ENCODE data around the gene CCDC3.

CCDC3 gene

DNA sequence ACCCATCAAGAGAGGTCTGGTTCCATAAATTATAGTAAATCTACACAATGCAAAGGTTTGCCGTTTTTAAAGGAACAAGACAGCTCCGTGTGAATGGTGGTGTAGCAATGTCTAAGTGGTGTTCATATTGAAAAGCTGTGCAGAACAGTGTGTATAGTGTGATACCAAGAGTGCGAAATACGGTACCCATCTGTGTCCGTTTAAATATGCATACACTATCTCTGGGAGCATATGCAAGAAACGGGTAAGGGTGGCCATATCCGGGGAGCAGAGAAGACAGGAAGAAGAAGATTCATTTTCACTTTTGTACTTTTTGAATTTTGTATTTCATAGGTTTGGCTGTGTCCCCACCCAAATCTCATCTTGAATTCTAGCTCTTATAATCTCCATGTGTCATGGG lies 102.0 kb downstream of the CCDC3 start:
- Histone ChIP-seq H3K9ac (ENCODE audit: low read depth, low read length) (no peak overlapping the region), H3K27ac (ENCODE audit: low read length) (no peak overlapping the region), H3K36me3 (ENCODE audit: insufficient read depth, low read depth, low read length) (no peaks in the 10 kb centered on the region)

DNA sequence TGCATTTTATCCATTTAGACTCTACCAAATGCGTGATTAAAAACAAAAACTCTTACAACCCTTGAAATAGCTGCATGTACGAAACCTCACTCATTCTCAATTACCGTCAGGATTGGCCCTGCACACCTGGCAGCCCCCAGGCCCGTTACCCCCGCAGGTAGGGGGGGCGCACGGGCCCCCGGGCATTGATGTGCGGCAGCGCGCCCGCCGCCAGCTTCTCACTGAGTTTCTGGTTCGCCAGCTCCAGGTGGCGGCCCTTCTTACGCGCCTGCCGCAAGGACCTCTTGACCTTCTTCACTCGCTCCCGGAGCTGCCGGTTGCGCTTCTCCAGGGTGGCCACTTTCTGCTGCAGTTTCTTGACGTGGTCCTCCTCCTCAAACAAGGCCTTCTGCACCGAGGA lies 103.2 kb downstream of the CCDC3 start:
- Histone ChIP-seq H3K4me1 (ENCODE audit: insufficient read depth, low read length) (no peaks in the 10 kb centered on the region; the same call in 1 of the 2 replicates), H3K4me3 (ENCODE audit: low read length) (no peak overlapping the region), H3K36me3 (ENCODE audit: insufficient read depth, low read depth, low read length) (no peaks in the 10 kb centered on the region), H3K9me3 (ENCODE audit: insufficient read depth, low read depth, low read length) (no peaks in the 10 kb centered on the region; the same call in none of the 2 replicates), H3K27me3 (ENCODE audit: insufficient read depth, low read length) (no peaks in the 10 kb centered on the region), H3K9ac (ENCODE audit: low read depth, low read length) (no peak overlapping the region), H3K27ac (ENCODE audit: low read length) (no peak overlapping the region)

More for the DNA sequence above, 102.0 kb downstream of the CCDC3 start:
- Histone ChIP-seq H3K4me3 (ENCODE audit: low read length) (no peak overlapping the region), H3K9me3 (ENCODE audit: insufficient read depth, low read depth, low read length) (no peaks in the 10 kb centered on the region), H3K4me1 (ENCODE audit: insufficient read depth, low read length) (no peaks in the 10 kb centered on the region; the same call in 1 of the 2 replicates), H3K27me3 (ENCODE audit: insufficient read depth, low read length) (no peaks in the 10 kb centered on the region)

DNA sequence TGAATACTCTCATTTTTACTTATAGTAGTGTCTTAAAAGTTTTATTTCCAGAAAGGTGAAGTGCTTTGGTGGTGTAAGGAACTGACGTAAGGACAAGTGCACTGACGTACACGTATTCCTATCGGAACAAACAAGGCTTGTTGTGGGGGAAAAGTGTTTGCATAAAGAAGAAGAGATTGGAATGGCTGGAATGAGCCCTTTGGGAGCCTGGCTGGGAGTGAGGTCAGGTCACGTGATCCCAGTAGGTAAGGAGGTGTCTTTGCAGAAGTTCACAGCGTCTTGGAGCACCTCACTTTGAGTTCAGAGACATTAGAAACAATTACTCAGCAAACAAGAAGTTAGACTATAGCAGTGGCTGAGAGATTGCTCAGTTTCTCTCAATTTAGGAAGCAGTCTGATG lies 104.2 kb downstream of the CCDC3 start:
- no peak overlapping the region for H3K9ac ChIP-seq (ENCODE audit: low read depth, low read length)
- H3K36me3 ChIP-seq (ENCODE audit: insufficient read depth, low read depth, low read length) = no peaks in the 10 kb centered on the region
- H3K27ac ChIP-seq (ENCODE audit: low read length) = no peak overlapping the region
- H3K4me3 ChIP-seq (ENCODE audit: low read length) = no peak overlapping the region
- no peaks in the 10 kb centered on the region; the same call in 1 of the 2 replicates for H3K4me1 ChIP-seq (ENCODE audit: insufficient read depth, low read length)
- H3K9me3 ChIP-seq (ENCODE audit: insufficient read depth, low read depth, low read length) = no peaks in the 10 kb centered on the region; the same call in none of the 2 replicates
- no peaks in the 10 kb centered on the region for H3K27me3 ChIP-seq (ENCODE audit: insufficient read depth, low read length)

DNA sequence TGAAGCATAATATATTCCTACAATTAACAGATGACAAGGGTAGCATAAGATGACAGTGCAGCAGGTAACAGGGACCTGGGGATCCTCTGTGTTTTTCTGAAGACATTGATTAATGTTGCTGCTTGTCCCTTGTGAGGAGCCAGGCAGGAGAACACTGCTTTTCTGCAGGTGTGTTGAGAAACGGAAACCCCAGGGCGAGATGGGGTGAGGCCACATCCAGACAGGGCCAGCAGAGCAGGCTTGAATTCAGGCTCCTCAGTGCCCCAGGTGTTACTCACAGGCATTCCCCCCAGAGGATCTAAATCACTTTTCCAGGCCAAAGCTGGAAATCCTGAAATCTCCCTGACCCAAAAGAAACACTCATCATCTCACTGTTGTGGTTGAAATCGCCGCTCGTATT lies 105.3 kb downstream of the CCDC3 start:
- no peak overlapping the region for H3K9ac ChIP-seq (ENCODE audit: low read depth, low read length)
- no peak overlapping the region for H3K27ac ChIP-seq (ENCODE audit: low read length)
- H3K36me3 ChIP-seq (ENCODE audit: insufficient read depth, low read depth, low read length) = no peaks in the 10 kb centered on the region
- no peaks in the 10 kb centered on the region; the same call in none of the 2 replicates for H3K9me3 ChIP-seq (ENCODE audit: insufficient read depth, low read depth, low read length)
- H3K4me1 ChIP-seq (ENCODE audit: insufficient read depth, low read length) = no peaks in the 10 kb centered on the region; the same call in 1 of the 2 replicates
- H3K4me3 ChIP-seq (ENCODE audit: low read length) = no peak overlapping the region
- no peaks in the 10 kb centered on the region for H3K27me3 ChIP-seq (ENCODE audit: insufficient read depth, low read length)

DNA sequence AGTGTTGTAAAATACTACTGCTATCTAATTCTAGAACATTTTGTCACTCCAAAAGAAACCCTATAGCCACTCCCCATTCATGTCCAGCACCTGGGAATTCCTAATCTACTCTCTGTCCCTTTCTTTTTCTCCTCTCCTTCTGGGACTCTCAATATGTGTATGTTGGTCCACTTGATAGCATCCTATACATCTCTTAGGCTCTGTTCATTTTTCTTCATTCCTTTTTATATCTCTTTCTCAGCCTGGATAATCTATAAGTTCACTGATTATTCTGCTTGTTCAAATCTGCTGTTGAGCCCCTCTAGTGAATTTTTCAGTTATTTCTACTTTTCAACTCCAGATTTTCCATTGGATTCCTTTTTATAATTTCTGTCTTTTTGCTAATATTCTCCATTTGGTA lies 108.6 kb downstream of the CCDC3 start:
- no peak overlapping the region for H3K9ac ChIP-seq (ENCODE audit: low read depth, low read length)
- H3K27ac ChIP-seq (ENCODE audit: low read length) = no peak overlapping the region
- no peaks in the 10 kb centered on the region; the same call in 1 of the 2 replicates for H3K4me1 ChIP-seq (ENCODE audit: insufficient read depth, low read length)
- no peaks in the 10 kb centered on the region for H3K36me3 ChIP-seq (ENCODE audit: insufficient read depth, low read depth, low read length)
- H3K9me3 ChIP-seq (ENCODE audit: insufficient read depth, low read depth, low read length) = no peaks in the 10 kb centered on the region; the same call in none of the 2 replicates
- H3K27me3 ChIP-seq (ENCODE audit: insufficient read depth, low read length) = no peaks in the 10 kb centered on the region
- no peak overlapping the region for H3K4me3 ChIP-seq (ENCODE audit: low read length)

DNA sequence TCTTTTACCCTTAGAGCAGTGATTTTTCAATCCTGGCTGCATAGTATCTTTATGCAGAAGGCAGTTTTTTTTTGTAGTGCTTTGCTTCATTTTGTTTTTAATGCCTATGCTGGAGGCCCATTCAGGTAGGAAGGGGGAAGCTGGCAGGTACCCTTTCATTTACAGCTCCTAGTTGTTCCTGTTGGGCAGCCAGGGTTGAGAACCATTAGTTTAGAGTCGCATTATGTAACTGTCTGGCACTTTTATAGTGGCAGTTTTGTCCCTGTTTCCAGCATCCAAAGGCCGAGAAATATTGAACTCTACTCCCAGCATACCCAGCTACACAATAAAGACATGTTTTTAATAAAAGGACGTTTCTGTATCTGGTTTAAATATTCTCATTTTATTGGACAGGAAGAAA lies 110.6 kb downstream of the CCDC3 start:
- no peak overlapping the region for H3K27ac ChIP-seq (ENCODE audit: low read length)
- H3K4me3 ChIP-seq (ENCODE audit: low read length) = no peak overlapping the region
- H3K4me1 ChIP-seq (ENCODE audit: insufficient read depth, low read length) = no peaks in the 10 kb centered on the region
- H3K27me3 ChIP-seq (ENCODE audit: insufficient read depth, low read length) = no peaks in the 10 kb centered on the region
- no peaks in the 10 kb centered on the region; the same call in none of the 2 replicates for H3K9me3 ChIP-seq (ENCODE audit: insufficient read depth, low read depth, low read length)
- H3K36me3 ChIP-seq (ENCODE audit: insufficient read depth, low read depth, low read length) = no peaks in the 10 kb centered on the region
- H3K9ac ChIP-seq (ENCODE audit: low read depth, low read length) = no peak overlapping the region

DNA sequence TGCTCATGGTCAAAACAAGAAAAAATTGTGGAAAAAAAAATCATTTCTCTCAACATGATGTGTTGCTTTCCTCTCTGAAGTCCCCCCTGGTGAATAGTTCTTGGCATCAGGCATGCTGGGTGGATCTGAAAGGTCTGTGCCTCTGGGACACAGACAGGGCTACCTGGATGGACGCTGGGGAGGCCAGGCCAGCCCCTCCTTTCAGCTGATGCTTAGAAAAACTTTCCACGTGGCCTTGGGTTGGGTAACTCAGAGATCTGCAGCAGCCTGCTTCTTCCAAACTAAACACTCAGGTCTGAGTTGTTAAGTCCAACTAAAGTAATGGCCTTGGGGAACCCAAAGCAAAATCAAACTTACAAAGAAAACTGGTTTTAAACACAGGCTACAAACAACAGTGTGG lies 113.0 kb downstream of the CCDC3 start:
- Histone ChIP-seq H3K27me3 (ENCODE audit: insufficient read depth, low read length) (no peaks in the 10 kb centered on the region), H3K36me3 (ENCODE audit: insufficient read depth, low read depth, low read length) (no peaks in the 10 kb centered on the region), H3K9ac (ENCODE audit: low read depth, low read length) (no peak overlapping the region), H3K4me3 (ENCODE audit: low read length) (no peak overlapping the region), H3K4me1 (ENCODE audit: insufficient read depth, low read length) (no peaks in the 10 kb centered on the region), H3K9me3 (ENCODE audit: insufficient read depth, low read depth, low read length) (no peaks in the 10 kb centered on the region; the same call in none of the 2 replicates), H3K27ac (ENCODE audit: low read length) (no peak overlapping the region)

DNA sequence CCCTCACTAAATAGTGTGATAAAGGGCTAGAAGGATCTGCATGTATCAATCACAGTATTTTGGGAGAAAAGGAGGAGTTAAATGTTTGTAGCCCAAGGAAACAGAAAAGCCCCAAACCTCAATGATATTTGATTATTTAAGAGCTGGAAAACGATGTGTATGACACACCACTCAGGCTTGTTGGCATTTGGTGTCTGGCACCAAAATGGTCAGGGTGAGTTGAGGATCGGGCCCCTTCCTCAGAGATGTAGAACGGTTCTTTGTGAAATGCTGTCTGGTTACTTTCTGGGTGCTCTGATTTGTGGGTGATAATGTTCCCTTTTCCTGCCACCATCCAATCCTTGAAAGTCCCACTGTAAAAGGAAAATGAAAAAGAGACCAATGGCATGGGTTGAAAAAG lies 113.7 kb downstream of the CCDC3 start:
- Histone ChIP-seq H3K36me3 (ENCODE audit: insufficient read depth, low read depth, low read length) (no peaks in the 10 kb centered on the region), H3K9ac (ENCODE audit: low read depth, low read length) (no peak overlapping the region), H3K27me3 (ENCODE audit: insufficient read depth, low read length) (no peaks in the 10 kb centered on the region), H3K4me3 (ENCODE audit: low read length) (no peak overlapping the region), H3K4me1 (ENCODE audit: insufficient read depth, low read length) (no peaks in the 10 kb centered on the region), H3K9me3 (ENCODE audit: insufficient read depth, low read depth, low read length) (no peaks in the 10 kb centered on the region), H3K27ac (ENCODE audit: low read length) (no peak overlapping the region)

DNA sequence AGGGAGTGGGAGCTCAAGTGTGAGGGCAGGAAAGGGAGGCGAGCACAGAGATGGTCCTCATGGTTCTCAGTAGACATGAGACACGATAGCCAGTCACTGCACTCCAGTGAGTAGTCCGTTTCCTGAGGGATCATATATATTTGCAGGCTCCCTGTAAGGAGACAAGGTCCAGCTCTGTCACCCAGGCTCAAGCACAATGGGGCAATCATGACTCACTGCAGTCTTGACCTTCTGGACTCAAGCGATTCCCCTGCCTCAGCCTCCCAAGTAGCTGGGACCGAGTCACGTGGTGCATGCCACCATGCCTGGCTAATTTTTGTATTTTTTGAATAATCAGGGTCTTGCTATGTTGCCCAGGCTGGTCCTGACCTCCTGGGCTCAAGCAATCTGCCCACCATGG lies 116.7 kb downstream of the CCDC3 start:
- no peaks in the 10 kb centered on the region for H3K9me3 ChIP-seq (ENCODE audit: insufficient read depth, low read depth, low read length)
- no peak overlapping the region for H3K9ac ChIP-seq (ENCODE audit: low read depth, low read length)
- H3K4me3 ChIP-seq (ENCODE audit: low read length) = no peak overlapping the region

DNA sequence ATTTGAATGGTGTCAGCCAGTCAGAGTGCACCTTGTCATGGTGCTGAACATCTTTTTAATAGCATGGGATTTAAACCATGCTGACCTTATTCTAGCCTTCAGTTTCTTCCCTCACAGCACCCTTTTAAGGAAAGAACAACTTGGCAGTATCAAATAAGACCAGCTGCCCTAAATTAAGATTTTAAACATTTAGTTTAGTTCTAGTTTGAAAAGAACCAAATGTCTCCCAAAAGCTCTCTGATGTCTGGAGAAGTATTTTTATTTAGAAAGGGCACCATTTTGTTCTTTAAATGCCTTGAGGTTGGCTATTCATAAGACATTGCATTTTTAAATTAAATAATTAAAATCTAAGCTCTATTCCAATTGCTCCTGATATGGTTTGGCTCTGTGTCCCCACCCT lies 121.1 kb downstream of the CCDC3 start:
- no peaks in the 10 kb centered on the region for H3K36me3 ChIP-seq (ENCODE audit: insufficient read depth, low read depth, low read length)
- no peak overlapping the region for H3K9ac ChIP-seq (ENCODE audit: low read depth, low read length)
- no peaks in the 10 kb centered on the region; the same call in 1 of the 2 replicates for H3K4me1 ChIP-seq (ENCODE audit: insufficient read depth, low read length)
- H3K27ac ChIP-seq (ENCODE audit: low read length) = no peak overlapping the region
- no peaks in the 10 kb centered on the region for H3K27me3 ChIP-seq (ENCODE audit: insufficient read depth, low read length)
- no peak overlapping the region for H3K4me3 ChIP-seq (ENCODE audit: low read length)
- no peaks in the 10 kb centered on the region for H3K9me3 ChIP-seq (ENCODE audit: insufficient read depth, low read depth, low read length)

More for the DNA sequence above, 116.7 kb downstream of the CCDC3 start:
- no peaks in the 10 kb centered on the region for H3K36me3 ChIP-seq (ENCODE audit: insufficient read depth, low read depth, low read length)
- H3K27ac ChIP-seq (ENCODE audit: low read length) = no peak overlapping the region
- H3K4me1 ChIP-seq (ENCODE audit: insufficient read depth, low read length) = no peaks in the 10 kb centered on the region
- no peaks in the 10 kb centered on the region for H3K27me3 ChIP-seq (ENCODE audit: insufficient read depth, low read length)

DNA sequence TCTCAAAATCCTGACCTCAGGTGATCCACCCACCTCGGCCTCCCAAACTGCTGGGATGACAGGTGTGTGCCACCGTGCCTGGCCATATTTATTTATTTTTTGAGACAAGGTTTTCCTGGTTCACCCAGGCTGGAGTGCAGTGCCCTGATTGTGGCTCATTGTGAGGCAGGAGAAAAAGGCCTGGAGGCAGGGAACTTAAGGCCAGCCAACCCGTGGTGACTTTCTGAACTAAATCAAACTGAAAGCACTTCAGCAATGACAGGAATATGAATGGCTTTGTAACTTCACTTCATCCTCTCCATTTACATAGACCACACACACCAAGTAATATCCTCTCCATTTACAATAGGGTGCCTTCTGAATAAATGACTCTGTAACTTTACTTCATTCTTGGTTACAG lies 124.4 kb downstream of the CCDC3 start:
- Histone ChIP-seq H3K27ac (ENCODE audit: low read length) (no peak overlapping the region), H3K4me1 (ENCODE audit: insufficient read depth, low read length) (no peaks in the 10 kb centered on the region; the same call in 1 of the 2 replicates), H3K36me3 (ENCODE audit: insufficient read depth, low read depth, low read length) (no peaks in the 10 kb centered on the region), H3K9me3 (ENCODE audit: insufficient read depth, low read depth, low read length) (no peaks in the 10 kb centered on the region), H3K4me3 (ENCODE audit: low read length) (no peak overlapping the region), H3K27me3 (ENCODE audit: insufficient read depth, low read length) (no peaks in the 10 kb centered on the region), H3K9ac (ENCODE audit: low read depth, low read length) (no peak overlapping the region)

DNA sequence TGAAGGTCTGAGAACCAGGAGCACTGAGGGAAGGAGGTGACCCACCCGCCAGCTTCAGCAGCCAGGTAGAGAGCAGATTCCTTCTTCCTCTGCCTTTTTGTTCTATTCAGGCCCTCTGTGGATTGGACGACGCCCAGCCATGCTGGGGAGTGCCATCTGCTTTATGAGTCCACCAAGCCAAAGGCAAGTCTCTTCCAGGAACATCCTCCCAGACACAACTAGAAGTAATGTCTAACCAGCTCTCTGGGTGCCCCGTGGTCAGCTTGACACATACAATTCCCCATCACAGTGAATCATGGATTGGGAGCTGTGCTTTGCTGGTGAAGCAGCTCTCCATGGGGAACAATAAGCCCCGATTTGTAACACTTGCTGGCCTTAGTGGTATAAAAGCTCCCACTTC lies 125.2 kb downstream of the CCDC3 start:
- no peaks in the 10 kb centered on the region for H3K36me3 ChIP-seq (ENCODE audit: insufficient read depth, low read depth, low read length)
- no peaks in the 10 kb centered on the region for H3K9me3 ChIP-seq (ENCODE audit: insufficient read depth, low read depth, low read length)
- no peak overlapping the region for H3K27ac ChIP-seq (ENCODE audit: low read length)
- H3K27me3 ChIP-seq (ENCODE audit: insufficient read depth, low read length) = no peaks in the 10 kb centered on the region
- no peak overlapping the region for H3K4me3 ChIP-seq (ENCODE audit: low read length)
- H3K9ac ChIP-seq (ENCODE audit: low read depth, low read length) = no peak overlapping the region
- H3K4me1 ChIP-seq (ENCODE audit: insufficient read depth, low read length) = no peaks in the 10 kb centered on the region; the same call in 1 of the 2 replicates

All from iPS-20b (cell line).